GM12874 (cell line): ENCODE data around the gene FNDC3B.

Experiments used
- TF ChIP-seq, protein P1 (sequence below): IDR thresholded peaks from 2 replicates; pipeline ENCODE4 v1.5.1; 2011; ENCODE audit warnings: low read depth, mild to moderate bottlenecking, control low read depth, low read length, moderate library complexity; ENCODE audit not compliant: insufficient read depth

The FNDC3B gene

DNA sequence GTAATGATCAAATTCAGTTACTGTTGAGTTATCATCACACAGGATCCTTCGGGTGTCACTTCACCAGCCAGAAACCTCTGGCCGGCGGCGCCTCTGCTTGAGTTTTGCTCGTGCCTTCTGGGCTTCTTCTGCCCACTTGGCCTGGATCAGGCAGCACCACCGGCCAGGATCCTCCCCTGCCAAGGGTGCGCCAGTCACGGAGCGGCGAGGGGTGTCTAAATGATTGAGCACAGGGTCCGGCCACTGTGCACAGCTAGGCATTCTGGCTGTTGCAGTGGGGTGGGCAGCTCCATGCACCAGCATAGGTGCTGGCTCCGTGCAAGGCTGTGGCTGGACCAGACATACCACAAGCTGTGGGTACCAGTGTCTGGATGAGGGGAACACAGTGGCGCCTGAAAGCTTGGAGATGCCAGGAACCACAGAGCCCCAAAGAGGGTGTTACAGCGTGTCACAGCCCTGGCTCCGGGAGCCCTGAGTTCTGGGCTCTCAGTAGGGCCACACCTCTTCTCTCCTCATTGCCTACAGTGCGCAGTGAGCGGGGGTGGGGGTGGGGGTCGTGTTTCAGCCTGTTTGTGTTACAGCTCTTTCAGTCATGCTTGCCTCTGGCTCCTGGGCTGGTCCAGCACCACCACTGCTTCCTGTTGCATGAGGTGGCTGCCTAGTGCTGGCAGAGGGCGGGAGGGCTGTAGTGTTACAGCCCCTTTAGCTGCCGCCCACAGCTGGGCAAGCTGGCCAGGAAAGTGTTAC, 169.4 kb downstream of the FNDC3B start:
- TF ChIP-seq, protein P1, sequence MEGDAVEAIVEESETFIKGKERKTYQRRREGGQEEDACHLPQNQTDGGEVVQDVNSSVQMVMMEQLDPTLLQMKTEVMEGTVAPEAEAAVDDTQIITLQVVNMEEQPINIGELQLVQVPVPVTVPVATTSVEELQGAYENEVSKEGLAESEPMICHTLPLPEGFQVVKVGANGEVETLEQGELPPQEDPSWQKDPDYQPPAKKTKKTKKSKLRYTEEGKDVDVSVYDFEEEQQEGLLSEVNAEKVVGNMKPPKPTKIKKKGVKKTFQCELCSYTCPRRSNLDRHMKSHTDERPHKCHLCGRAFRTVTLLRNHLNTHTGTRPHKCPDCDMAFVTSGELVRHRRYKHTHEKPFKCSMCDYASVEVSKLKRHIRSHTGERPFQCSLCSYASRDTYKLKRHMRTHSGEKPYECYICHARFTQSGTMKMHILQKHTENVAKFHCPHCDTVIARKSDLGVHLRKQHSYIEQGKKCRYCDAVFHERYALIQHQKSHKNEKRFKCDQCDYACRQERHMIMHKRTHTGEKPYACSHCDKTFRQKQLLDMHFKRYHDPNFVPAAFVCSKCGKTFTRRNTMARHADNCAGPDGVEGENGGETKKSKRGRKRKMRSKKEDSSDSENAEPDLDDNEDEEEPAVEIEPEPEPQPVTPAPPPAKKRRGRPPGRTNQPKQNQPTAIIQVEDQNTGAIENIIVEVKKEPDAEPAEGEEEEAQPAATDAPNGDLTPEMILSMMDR: no peak

DNA sequence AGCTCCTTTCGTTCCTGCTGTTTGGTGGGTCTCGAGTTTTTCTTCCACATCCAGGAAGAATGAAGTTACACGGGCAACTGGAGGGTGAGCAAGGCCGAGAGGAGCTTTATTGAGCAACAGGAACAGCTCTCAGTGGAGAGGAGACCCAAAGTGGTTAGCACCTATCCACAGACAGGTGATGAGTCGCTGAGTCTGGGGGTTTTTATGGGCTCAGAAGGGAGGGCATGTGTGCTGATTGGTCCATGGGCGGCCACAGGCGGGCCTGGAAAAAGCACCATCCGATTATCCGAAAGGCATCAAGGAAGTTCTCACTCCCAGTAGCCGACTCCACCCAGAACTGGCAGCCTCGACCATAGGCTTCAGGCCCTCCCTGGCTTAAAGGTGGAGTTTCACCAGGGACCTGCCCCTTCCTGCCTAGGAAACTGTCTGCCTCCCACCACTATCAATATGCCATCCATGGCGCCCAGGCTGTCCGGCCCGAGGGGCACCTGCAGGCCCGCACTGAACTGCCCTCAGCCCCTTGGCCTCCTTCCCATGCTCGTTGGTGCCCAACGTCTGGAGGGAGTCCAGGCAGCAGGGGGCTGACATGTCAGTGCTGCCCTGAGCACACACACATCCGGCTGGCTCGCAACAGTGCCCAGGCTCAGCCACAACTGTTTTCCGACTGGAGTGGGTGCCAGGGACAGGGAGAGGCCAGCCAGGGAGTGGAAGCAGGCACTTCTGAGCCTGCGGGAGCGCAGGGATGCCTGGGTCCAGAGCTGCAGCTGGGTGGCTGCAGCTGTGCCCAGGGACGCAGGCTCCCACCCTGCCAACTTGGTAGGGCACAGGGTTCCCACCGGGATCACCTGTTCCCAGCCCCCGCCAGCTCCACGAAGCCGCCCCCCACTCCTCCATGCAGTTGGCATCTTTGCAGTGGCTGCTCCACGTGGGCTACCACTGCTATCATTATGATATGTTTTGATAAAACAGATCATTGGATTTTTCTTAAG, 170.2 kb downstream of the FNDC3B start:
- TF ChIP-seq, protein P1: no peak

DNA sequence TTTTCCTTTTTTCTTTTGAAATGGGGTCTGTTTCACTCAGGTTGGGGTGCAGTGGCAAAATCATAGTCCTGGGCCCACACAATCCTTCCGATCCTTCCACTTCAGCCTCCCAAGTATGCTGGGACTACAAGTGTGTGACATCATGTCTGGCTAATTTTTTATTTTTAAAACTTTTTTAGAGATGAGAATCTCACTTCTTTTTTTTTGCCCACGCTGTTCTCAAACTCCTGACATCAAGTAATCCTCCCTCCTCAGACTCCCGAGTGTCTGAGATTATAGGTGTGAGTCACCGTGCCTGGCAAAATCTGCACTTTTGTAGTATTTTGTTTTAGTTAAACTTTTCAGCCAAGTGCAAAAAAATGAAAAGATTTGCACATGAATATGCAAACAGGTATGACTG, 171.0 kb downstream of the FNDC3B start:
- TF ChIP-seq, protein P1: no peak

DNA sequence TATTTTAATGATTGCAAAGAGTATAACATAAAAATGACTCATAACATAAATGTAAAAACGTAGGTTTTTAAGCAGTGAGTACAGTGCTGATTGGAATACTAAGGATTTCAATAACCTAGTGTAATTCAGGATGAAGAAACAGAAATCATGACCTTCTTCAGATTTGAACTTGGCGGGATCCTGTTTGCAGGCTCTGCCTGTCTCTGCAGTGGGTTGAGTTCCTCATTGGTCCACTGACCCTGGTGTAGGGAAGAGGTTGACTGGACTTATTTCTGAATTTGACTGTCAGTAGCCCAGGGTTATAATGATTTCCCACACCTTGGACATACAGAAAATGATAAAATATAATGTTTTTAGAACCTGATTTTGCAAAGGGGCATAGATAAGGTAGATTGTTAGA, 171.7 kb downstream of the FNDC3B start:
- TF ChIP-seq, protein P1: no peak

DNA sequence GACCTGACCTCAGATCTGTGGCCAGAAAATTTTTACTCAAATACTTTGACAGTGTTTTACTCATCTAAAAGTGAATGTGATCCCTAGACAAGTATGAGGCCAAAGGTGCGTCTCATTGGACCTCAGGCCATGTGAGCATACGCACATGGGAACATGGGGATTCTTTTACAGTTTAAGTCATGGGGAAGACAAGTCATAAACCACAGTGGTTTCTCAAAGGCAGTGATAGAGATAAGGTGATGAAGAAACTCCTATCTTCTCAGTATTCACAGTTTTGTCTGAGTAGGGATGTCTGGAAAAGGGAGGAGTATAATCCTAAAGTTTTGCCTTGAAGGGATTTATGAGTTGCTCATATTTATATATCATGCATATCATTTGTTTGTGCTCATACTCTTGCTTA, 173.8 kb downstream of the FNDC3B start:
- TF ChIP-seq, protein P1: no peak

DNA sequence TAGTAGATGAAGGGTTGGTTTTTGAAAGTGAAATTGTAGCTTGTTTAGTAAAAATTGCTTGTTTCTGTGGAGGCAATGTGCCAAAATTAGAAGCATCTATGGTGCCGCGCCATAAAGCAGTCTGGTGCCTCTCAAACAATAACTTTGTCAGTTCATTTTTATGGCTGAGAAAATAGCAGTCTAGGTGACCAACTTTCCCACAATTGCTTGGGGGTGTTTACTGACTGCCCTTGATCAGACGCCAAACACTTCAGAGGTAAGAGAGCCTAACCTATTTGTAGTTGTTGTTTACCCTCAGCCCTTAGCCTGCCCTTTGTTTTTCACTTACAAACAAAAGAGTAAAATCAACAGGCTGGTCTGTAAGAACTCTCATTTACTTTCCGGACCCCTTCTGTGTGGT, 174.5 kb downstream of the FNDC3B start:
- TF ChIP-seq, protein P1: no peak

DNA sequence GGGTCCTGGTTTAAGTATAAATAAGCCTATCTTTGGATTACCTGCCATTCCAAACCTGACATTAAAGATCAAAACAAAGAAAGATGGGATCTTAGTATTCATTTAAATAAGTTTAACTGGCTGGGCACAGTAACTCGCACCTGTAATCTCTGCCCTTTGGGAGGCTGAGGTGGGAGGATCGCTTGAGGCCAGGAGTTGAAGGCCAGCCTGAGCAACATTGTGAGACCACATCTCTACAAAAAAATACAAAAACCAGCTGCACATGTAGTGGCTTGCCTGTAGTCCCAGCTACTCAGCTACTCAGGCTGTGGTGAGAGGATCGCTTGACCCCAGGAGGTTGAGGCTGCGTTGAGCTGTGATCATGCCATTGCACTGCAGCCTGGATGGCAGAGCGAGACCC, 176.9 kb downstream of the FNDC3B start:
- TF ChIP-seq, protein P1: no peak
